BJ (cell line): ENCODE results near the gene ERAS. TPM values are rescaled to one million over a fixed set of nuclear protein-coding genes. Genes with fewer than 3 reads are reported as not detected.

Experiments used
- CTCF ChIA-PET: fragments of 350-600 bp; formaldehyde crosslinking; extraction: SDS; loops from one replicate; lab custom pipeline; 2021; ENCODE audit warnings: antibody characterized with exemption, inconsistent platforms; lab: Yijun Ruan, JAX
- POLR2A ChIA-PET: fragments of 300-600 bp; sonication (Branson Sonifier 250); formaldehyde crosslinking; extraction: SDS; loops from one replicate; lab custom pipeline; 2021; ENCODE audit warnings: antibody characterized with exemption; lab: Charles Lee
- DNase-seq: peaks from one replicate; pipeline ENCODE4 v3.0.0-alpha.2; 2011; ENCODE audit warnings: low read depth
- H3K27me3 ChIP-seq: 2 replicates; pipeline ENCODE4 v1.6.0; 2011; ENCODE audit warnings: low read length; ENCODE audit not compliant: control insufficient read depth, insufficient read depth
- H3K36me3 ChIP-seq: 2 replicates; pipeline ENCODE4 v1.5.1; 2011; ENCODE audit warnings: low read length; ENCODE audit not compliant: control insufficient read depth, insufficient read depth
- H3K4me3 ChIP-seq: 2 replicates; pipeline ENCODE4 v1.5.1; 2011; ENCODE audit warnings: low read depth, mild to moderate bottlenecking, control low read depth, low read length
- CTCF ChIP-seq: IDR thresholded peaks from 2 replicates; pipeline ENCODE4 v1.5.1; 2011; ENCODE audit warnings: low read depth, mild to moderate bottlenecking, control low read depth, inconsistent platforms, low read length, moderate library complexity; ENCODE audit not compliant: insufficient read depth
- polyA plus RNA-seq: library from polyadenylated mRNA; depleted of rRNA; stranded (reverse); fragments of >200 nt; gene quantifications from 2 replicates; pipeline ENCODE4 v1.2.3, GENCODE V29; 2011

ERAS gene
- polyA plus RNA-seq, 1 experiment = not detected

DNA sequence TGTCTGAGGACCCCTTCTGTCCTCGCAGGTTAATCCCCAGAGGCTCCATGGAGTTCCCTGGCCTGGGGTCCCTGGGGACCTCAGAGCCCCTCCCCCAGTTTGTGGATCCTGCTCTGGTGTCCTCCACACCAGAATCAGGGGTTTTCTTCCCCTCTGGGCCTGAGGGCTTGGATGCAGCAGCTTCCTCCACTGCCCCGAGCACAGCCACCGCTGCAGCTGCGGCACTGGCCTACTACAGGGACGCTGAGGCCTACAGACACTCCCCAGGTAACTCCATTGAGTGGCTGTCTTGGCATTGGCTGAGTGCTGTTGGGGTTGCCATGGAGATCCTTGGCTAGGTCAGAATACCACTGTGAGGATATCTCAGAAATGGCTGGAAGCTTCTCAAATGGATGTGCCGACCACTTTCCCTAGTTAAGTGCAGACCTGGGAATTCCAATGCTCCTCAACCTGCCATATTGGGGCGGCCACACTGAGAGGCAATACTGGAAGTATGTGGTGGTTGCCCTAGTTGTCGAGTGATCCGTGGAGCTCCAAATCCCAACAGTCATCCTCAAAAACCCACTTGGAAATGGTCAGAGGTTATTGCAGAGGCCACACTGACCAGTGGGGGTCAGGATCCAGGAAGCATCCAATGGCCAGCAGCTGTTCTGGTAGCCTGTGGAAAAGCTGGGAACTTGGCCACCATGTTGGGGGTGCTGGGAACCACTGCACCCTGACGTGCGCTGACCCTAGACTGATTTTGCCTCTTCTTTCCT, 35.1 kb upstream of the ERAS start:
- Histone ChIP-seq H3K27me3 (no peaks in the 10 kb centered on the region), H3K36me3 (no peaks in the 10 kb centered on the region), H3K4me3 (no peak overlapping the region)
- DNase-seq = no peak
- TF ChIP-seq CTCF = no peak
- ChIA-PET POLR2A (no interaction called here), CTCF (no interaction called here)

DNA sequence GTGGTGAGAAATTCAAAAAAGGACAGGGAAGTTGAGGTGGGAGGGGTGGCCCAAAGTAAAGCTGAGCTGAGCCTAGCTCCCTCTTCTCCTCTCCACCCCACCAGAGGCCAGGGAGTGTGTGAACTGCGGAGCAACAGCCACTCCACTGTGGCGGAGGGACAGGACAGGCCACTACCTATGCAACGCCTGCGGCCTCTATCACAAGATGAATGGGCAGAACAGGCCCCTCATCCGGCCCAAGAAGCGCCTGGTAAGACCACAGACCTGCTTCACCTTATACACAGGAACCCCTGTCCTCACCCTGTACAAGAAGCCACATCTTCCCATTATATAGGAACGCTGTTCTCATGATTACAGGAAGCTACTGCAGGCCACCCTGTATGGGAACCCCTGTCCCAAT, 34.1 kb upstream of the ERAS start:
- Histone ChIP-seq H3K4me3 (no peak overlapping the region), H3K27me3 (no peaks in the 10 kb centered on the region), H3K36me3 (no peaks in the 10 kb centered on the region)
- ChIA-PET CTCF (no interaction called here), POLR2A (no interaction called here)
- no peak for TF ChIP-seq CTCF
- no peak for DNase-seq

- Histone ChIP-seq H3K27me3 (no peaks in the 10 kb centered on the region), H3K36me3 (no peaks in the 10 kb centered on the region), H3K4me3 (no peak overlapping the region)
- ChIA-PET POLR2A (no interaction called here), CTCF (no interaction called here)
- TF ChIP-seq CTCF = no peak
- no peak for DNase-seq
Observed at GRCh38 chrX:48793935-48794334, 32.4 kb upstream of the ERAS start.

DNA sequence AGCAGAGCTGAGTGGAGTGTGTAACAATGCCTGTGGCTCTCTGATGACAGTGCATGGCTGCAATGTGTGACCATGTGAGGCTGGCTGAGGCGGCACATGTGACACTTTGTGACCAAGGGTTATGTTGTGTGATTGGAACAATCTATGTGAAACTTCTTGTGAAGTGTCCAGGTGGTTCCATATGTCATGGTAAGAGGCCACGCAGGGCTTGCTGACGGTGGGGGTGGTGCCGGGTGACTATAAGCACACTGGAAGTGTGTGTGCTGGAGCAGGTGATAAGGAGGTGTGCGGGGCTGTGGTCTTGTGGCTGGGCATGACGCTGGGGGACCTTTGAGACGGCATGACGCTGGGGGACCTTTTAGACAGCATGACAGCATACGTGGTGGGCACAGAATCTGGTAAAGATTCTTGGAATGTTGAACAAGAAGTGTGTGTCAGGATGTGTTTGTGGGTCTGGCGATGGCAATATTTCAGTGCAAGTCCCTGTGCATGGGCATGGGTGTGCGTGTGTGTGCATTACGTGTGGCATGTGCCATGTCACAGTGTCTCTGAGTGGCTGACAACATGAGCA, 31.9 kb upstream of the ERAS start:
- Histone ChIP-seq H3K4me3 (no peak overlapping the region), H3K27me3 (no peaks in the 10 kb centered on the region), H3K36me3 (no peaks in the 10 kb centered on the region)
- ChIA-PET POLR2A (no interaction called here), CTCF (interaction anchor here (0.7 kb wide), 1 partner anchor 110 kb away, joined by 3 read pairs; no protein-coding TSS in a partner anchor)
- no peak for DNase-seq
- no peak for TF ChIP-seq CTCF

GRCh38 chrX:48794911-48795515, 31.3 kb upstream of the ERAS start:
- H3K36me3 ChIP-seq = no peaks in the 10 kb centered on the region
- POLR2A ChIA-PET = no interaction called here
- DNase-seq = peak; percentile 19
- CTCF ChIA-PET = interaction anchor here (0.7 kb wide), 1 partner anchor 109 kb away, joined by 3 read pairs; no protein-coding TSS in a partner anchor
- no peak overlapping the region for H3K4me3 ChIP-seq
- no peak for TF ChIP-seq CTCF
- no peaks in the 10 kb centered on the region for H3K27me3 ChIP-seq
